Lower leg skin (tissue), 4 donors: ENCODE measurements around the gene GTPBP10. TPM values are rescaled to one million over a fixed set of nuclear protein-coding genes. Genes with fewer than 3 reads are reported as not detected.

ENCODE experiments used
- DNase-seq, 2 donors: peaks; one replicate each; pipeline ENCODE4 v3.0.0-alpha.2; 2019; ENCODE audit warnings: low spot score in 2 of 2
- H3K4me3 ChIP-seq: fragments of 200-600 bp; sonication (generic); 2 replicates; pipeline ENCODE4 v1.5.1; 2017; ENCODE audit warnings: mild to moderate bottlenecking, low read depth; ENCODE audit not compliant: poor library complexity, severe bottlenecking
- POLR2A ChIP-seq, 2 donors: fragments of 450-650 bp; IDR thresholded peaks; one replicate each; pipeline ENCODE4 v1.6.1; 2016 to 2017; ENCODE audit warnings: antibody characterized with exemption in 2 of 2, mild to moderate bottlenecking in 1 of 2, moderate library complexity in 1 of 2
- WGBS, 2 donors: methylation state at CpG; one replicate each; pipeline ENCODE4 v1.1.5; 2018; 5-methylcytosine and 5-hydroxymethylcytosine counted together
- intact Hi-C: fragments of 100-400 bp; cut with DNase I; formaldehyde crosslinking; loops from one replicate; pipeline ENCODE4 v1.15.0; 2023; ENCODE audit warnings: low total_unique reads
- total RNA-seq, 4 donors: library from RNA; depleted of rRNA; stranded (reverse); fragments of >200 nt; gene quantifications; one replicate each; pipeline ENCODE4 v1.1.0, GENCODE V29; 2016
- TF ChIP-seq, protein P1 (sequence below), 3 donors: fragments of 450-650 bp; IDR thresholded peaks; one replicate each; pipeline ENCODE4 v1.5.1; 2016; ENCODE audit warnings: antibody characterized with exemption in 3 of 3, mild to moderate bottlenecking in 3 of 3, moderate library complexity in 2 of 3

GTPBP10 gene
- total RNA-seq, 4 donors from 2014 or later: 11.6 to 26.2 (median 15.3) TPM

DNA sequence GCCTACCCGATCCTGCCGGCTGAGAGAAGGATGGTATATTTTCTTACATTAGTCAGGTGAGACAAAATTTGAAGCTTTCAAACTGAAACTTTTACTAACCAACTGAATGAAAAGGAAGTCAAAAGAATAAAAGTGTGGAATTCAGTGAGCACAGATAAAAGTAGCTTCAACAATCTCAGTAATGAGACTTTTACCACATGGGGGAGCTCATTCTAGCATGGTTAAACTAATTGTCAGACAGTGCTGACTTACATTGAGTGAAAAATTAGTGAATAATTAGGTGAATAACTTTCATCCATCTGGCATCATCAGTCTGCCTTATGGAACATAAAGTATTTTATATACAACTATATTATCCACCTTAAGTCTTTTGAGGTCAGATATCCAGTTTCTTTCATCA is 33.8 kb upstream of the GTPBP10 start:
- no peak for DNase-seq
- intact Hi-C loops: no loop called here
- H3K4me3 ChIP-seq: no peak overlapping the region
- 91 to 94% methylated on average over 2 of the region's 2 CpGs for WGBS, 2 donors
- TF ChIP-seq, protein P1, sequence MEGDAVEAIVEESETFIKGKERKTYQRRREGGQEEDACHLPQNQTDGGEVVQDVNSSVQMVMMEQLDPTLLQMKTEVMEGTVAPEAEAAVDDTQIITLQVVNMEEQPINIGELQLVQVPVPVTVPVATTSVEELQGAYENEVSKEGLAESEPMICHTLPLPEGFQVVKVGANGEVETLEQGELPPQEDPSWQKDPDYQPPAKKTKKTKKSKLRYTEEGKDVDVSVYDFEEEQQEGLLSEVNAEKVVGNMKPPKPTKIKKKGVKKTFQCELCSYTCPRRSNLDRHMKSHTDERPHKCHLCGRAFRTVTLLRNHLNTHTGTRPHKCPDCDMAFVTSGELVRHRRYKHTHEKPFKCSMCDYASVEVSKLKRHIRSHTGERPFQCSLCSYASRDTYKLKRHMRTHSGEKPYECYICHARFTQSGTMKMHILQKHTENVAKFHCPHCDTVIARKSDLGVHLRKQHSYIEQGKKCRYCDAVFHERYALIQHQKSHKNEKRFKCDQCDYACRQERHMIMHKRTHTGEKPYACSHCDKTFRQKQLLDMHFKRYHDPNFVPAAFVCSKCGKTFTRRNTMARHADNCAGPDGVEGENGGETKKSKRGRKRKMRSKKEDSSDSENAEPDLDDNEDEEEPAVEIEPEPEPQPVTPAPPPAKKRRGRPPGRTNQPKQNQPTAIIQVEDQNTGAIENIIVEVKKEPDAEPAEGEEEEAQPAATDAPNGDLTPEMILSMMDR (IDR thresholded peaks at IDR 0.05): no peak
- TF ChIP-seq POLR2A (IDR thresholded peaks at IDR 0.05): no peak

DNA sequence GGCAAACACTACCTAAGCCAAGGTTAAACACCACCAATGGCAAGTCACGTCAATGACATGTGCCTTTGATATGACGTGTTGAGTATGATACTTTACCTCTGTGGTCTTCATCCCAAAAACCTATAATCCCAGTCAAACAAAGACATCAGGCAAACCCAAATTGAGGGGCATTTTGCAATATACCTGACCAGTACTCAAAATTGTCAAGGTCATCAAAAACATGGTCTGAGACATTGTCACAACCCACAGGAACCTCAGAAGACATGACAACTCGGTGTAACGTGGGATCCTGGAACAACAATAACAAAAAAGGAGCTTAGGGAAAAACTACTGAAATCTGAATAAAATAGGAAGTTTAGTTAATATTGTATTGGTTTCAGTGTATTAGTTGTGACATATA is 32.6 kb upstream of the GTPBP10 start:
- intact Hi-C loops: no loop called here
- H3K4me3 ChIP-seq: no peak overlapping the region
- TF ChIP-seq, protein P1 (IDR thresholded peaks at IDR 0.05): no peak
- no peak for TF ChIP-seq POLR2A (IDR thresholded peaks at IDR 0.05)
- WGBS, 2 donors: 71 to 83% methylated on average over 4 of the region's 4 CpGs
- no peak for DNase-seq

DNA sequence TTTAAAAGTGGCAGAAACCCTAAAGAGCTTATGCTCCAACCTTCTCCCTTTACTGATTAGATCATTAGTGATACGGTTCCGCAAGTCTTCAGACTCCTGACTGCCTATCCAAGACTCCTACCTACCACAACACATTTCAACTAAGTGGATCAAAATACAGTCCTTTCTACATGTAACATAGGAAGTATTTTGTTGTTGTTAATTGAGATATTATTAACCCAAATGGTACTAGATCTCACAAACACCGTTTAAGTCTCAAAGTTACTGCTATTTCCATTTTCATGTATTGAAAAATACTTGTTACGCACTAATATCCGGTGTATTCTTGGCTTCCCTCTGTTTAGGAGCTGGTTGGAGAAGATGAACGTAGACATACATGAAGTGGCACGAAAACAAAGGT is 26.5 kb upstream of the GTPBP10 start:
- TF ChIP-seq, protein P1 (IDR thresholded peaks at IDR 0.05): no peak
- TF ChIP-seq POLR2A (IDR thresholded peaks at IDR 0.05): no peak
- intact Hi-C loops: no loop called here
- no peak for DNase-seq
- WGBS, 2 donors: 84 to 91% methylated on average over 7 of the region's 7 CpGs
- no peak overlapping the region for H3K4me3 ChIP-seq

DNA sequence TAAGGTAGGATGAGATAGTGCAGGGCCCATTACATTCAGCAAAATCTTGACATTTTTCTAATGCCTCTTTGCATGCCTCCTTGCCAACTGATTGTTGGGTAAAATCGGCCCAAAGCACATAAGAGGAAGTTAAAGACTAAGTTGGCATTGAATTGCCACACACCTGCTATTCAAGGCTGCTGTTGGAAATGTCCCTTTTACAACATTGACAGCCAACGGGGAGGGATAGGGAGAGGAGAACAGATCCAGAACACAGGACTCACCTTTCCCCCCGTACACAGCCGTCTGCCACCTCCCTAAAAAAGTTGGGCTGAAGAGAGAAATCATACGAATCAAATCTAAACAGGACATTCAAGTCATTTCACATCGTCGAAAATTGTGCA is 26.1 kb upstream of the GTPBP10 start:
- intact Hi-C loops: no loop called here
- no peak for TF ChIP-seq POLR2A (IDR thresholded peaks at IDR 0.05)
- TF ChIP-seq, protein P1 (IDR thresholded peaks at IDR 0.05): no peak
- no peak overlapping the region for H3K4me3 ChIP-seq
- 18 to 32% methylated on average over 7 of the region's 7 CpGs for WGBS, 2 donors
- no peak for DNase-seq

DNA sequence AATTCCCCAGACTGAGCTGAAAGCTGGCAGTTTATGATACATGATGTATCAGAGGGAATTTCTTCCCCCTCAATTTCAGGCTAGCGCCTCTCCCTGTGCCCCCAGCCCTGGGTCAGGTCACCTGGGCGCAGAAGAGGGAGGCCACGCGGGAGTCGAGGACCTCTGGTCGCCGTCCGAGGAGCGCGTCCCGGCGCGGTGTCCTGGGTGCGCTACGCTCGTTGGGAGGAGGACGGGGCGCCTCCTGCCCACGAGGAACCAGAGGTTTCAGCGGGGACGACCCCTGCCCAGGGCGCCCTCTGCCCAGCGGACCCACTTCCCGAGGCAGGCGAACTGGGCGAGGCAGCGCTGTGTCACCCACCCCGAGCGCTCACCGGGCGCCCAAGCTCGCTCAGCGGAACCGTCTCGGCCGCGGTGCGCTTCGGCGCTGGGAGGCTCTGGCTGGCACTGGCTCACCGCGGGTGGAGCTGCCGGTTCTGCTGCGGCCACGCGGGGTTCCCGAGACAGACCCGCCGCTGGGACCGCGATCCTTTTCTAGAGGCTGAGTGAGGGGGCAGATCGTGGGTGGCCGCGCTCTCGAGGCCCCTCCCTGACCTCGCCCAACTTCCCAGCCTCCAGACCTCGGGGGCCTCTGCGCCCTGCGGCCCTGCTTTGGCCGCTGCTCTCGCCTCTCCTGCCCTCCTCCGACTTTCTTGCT is 25.6 kb upstream of the GTPBP10 start, which contains the start of gene FAM237B:
TSS of gene FAM237B (minus strand) at position 504 of the 694 bp plus-strand sequence. CDS start 1,556 bp downstream, outside the sequence.
- no peak for DNase-seq
- WGBS, 2 donors: 4% methylated on average over 24 to 34 of the region's 62 CpGs
- TF ChIP-seq, protein P1 (IDR thresholded peaks at IDR 0.05): no peak
- no peak for TF ChIP-seq POLR2A (IDR thresholded peaks at IDR 0.05)
- no peak within 1 kb of the TSS for H3K4me3 ChIP-seq
- intact Hi-C loops: no loop called here

DNA sequence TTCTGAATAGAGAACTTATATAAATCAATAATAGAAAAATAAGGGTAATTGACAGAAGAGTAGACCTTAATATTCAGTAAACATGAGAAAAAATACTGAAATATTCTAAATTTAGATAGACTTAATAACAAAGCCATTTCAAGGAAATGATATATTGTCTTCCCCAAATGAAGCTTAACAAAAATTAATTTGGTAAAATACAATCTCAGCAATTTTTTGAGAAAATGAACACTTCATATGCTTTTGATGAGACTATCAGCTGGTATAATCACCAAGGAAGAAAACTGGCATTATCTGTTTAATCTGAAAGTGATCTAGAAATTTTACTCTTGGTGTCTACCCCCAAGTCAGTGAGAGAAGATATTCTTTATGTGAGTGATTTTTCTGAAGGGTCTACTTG is 23.7 kb upstream of the GTPBP10 start:
- H3K4me3 ChIP-seq: no peak overlapping the region
- DNase-seq: no peak
- no peak for TF ChIP-seq POLR2A (IDR thresholded peaks at IDR 0.05)
- TF ChIP-seq, protein P1 (IDR thresholded peaks at IDR 0.05): no peak
- intact Hi-C loops: no loop called here
